NOMO-1 (cell line): ENCODE data around the gene FYN.

ENCODE experiments used
- DNase-seq, 2 experiments: peaks; one replicate each; lab custom pipeline; 2025; ENCODE audit not compliant: unreplicated experiment in 2 of 2; lab: John Stamatoyannopoulos, UW

Gene FYN

DNA sequence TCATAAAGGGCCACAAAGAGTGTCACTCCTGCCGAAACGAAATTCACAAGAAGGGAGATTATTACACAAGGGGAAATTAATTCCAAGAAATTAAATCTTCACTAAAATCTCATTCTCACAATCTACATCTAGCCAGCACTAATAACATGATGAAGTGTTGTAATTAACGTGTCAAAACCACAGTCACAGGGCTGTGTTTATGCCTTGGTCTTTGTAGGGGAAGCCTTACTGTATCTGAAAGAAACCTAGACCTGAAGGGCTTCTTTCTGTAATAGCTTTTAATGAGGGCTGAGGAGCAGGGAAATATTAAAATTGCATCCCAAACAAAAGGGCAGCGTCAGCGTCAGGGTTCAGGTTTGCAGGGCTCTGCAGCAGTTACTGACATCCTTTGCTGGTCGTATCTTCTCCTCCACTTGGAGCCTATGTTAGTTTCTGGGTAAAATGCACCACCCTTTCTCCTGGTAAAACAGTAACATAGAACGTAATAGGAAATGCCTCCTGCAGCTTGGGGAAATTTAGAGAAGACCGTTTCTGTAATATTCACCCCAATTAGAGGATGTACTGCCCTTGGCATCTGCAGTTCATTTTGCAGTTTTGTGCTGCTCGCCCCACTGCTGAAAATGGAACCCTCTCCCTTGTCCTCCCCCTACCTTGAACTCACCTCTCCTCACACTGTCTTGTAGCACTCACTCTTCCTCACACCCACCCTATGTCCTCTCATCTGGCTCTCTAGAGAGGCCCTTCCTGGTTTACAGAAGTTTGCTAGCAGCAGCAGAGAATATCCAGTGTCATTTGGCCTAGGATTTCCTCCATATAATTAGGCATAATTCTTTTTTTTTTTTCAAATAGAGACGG lies 158.6 kb downstream of the FYN start:
- DNase-seq: no peak

GRCh38 chr6:111713811-111714210 lies 159.4 kb downstream of the FYN start:
- no peak for DNase-seq

DNA sequence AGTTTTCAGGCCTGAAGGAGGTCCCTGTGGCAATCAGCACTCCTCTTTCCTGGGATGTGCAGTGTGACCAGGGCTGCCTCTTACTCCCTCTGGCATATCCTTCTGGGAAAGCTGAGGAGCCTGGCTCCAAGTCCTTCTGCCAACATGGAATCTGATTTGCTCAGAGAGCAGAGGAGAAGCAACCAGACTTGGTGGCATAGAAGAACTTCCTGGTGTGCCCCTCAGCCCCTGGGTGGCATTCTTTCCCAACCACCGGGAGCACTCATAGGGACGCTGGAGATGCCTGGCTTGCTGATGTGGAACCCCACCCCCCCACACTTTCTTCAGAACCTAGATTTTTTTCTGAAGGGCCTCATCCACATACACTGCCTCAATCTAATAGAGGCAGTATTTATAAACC lies 160.0 kb downstream of the FYN start:
- no peak for DNase-seq

DNA sequence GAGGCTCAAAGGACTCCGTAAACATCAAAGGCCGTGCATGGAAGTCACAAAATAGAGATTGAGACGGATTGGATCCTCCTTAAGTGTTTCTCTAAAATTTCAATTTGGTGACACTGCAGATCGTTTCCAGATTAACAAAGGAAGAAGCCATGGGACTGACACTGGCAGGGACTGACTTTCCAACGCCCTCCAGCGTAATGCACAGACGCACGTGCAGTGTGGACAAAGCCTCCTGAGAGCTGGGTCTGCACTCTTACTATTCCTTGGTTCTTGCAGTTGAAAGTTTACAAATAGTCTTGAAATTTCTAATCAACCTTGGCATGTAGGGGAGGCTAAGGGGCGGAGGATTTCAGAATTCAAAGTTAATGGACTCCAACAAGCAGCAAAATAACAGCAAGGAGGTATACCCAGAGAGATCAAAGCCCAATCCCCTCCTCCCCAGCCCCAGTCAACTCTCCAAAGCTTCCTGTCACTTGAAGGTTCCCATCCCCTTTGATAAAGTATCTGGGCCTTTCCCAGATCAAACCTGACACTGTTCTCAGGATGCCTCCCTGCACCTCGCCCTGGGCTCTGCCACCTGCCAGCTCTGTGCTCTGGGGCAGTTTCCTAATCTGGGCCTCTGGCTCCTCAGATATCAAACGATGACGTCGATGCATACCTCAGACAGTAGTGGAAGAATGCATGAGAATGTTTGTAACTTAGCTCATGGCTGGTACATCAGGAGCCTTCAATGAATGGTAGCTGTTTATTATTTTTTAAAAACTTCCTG lies 161.1 kb downstream of the FYN start:
- no peak for DNase-seq

DNA sequence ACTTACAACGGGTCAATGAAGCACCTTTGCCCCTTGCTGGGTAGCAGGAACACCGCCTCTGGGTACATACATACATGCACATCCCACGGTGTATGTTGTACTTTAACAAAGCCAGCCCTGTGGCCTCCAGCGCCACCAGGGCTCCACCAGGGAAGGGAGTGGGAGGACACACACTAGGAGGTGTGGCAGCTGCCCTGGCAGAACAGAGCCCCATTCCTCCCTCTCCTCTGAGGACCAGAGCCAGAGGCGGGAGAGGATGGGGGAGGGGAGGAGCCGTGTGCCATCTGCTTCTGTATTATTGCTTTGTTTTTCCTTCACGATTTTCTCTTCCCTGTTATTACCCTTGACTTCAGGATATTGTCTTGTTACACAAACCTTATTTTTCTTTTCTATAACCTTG lies 161.8 kb downstream of the FYN start:
- DNase-seq: no peak

- no peak for DNase-seq
These were observed 162.3 kb downstream of the FYN start for GRCh38 chr6:111710911-111711310.

GRCh38 chr6:111710439-111710838 lies 162.8 kb downstream of the FYN start:
- no peak for DNase-seq

GRCh38 chr6:111709615-111710398 lies 163.4 kb downstream of the FYN start:
- DNase-seq: peak; percentile 50 to 58

DNA sequence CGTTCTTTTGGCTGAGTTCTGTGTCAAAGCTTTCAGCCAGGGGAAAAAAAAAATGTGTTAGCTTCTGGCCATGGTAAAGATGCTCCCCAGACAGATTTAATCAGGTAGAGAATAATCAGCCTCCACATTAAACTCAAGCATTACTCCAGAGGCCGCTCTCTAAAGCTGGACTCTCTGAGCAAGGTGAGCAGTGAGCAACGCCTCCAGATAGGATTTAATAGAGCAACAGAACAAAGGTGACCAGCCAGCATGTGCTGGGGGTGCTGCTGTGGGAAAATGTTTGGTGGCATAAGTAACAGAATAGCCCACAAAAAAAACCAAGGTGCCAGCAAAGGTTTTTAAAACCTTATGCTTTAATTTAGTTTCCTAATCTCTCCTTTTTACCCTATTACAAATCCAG lies 164.1 kb downstream of the FYN start:
- no peak for DNase-seq

- no peak for DNase-seq
These were observed 165.5 kb downstream of the FYN start for GRCh38 chr6:111707773-111708172.

DNA sequence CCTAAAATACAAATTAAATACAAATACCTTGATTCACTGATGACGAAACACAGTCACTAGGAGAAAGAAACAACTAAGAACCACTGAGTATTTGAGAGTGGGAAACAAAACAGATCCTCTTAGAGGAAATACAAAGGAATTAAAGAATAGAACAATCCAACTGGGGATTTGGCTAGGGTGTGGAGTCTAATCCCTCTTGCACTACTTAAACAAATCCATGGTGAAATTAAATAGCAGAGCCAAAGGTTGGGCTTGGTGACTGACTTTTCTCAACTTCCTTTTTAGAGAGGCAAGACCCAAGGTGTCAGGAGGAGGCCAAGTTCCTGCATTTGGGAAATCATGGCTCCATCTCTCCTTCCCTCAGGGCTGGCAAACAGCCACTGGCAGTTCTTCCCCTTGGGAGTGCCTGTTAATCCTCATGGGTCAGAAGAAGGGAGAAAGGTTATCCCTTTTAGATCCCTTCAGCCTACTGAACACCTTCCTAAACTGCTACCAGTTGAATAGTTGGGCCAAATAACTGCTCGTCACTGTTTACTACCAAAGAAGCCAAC lies 166.3 kb downstream of the FYN start:
- no peak for DNase-seq

DNA sequence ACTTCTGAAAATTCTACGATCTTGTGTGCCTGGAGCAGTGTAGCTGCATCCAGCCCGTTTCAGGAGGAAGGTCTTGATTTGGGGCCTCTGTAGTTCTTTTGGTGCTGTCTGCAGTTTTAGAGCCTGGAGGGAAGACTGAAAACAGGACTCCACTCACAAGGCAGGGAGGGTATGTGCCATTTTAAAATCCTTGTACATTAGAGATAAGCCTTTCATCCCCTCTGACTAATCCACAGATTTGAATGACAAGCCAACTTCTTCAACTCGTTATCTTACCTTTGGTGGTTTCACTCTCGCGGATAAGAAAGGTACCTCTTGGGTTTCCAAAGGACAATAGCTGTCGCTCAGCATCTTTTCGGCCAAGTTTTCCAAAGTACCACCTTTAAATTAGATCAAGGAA lies 169.5 kb downstream of the FYN start:
- DNase-seq: no peak

DNA sequence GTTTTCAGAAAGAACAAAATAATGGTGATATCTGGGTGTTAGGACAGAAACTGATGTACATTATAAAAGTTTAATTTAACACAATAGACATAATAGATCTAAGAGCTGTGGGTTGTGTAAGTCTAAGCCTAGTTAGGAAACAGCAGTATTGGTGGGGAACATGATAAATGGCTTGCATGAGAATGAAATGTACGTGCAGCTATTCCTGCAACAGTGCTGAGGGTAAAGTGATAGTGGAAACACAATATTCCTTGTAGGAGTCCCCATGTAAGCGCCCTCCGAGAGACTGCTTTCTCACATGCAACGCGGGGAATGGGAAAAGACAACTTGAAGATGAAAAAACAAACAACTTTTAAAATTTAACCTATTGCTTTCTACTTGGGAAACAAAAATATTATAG lies 171.0 kb downstream of the FYN start:
- no peak for DNase-seq

GRCh38 chr6:111701146-111701545 lies 172.1 kb downstream of the FYN start:
- no peak for DNase-seq

- DNase-seq: no peak
These were observed 173.0 kb downstream of the FYN start for GRCh38 chr6:111700135-111700690.

DNA sequence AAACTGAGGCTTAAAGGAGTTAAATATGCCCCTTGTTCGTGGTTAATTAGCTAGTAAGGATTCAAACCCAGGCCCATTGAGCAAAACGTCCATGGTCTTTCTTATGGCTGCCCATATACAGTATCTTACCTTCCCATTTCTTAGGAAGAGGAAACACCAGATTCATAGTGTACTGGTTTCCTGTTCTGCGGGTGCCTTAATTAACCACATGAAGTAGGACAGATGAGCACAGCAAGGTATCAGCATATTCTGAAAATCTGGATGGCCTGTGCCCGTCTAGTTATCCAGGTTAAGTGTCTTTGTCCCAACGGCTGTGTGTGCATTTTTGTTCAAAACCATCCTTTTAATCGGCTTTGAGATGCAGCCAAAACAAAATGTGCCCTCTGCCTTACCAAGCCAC lies 174.1 kb downstream of the FYN start:
- no peak for DNase-seq

- no peak for DNase-seq
These were observed 176.4 kb downstream of the FYN start for GRCh38 chr6:111696814-111697213.

DNA sequence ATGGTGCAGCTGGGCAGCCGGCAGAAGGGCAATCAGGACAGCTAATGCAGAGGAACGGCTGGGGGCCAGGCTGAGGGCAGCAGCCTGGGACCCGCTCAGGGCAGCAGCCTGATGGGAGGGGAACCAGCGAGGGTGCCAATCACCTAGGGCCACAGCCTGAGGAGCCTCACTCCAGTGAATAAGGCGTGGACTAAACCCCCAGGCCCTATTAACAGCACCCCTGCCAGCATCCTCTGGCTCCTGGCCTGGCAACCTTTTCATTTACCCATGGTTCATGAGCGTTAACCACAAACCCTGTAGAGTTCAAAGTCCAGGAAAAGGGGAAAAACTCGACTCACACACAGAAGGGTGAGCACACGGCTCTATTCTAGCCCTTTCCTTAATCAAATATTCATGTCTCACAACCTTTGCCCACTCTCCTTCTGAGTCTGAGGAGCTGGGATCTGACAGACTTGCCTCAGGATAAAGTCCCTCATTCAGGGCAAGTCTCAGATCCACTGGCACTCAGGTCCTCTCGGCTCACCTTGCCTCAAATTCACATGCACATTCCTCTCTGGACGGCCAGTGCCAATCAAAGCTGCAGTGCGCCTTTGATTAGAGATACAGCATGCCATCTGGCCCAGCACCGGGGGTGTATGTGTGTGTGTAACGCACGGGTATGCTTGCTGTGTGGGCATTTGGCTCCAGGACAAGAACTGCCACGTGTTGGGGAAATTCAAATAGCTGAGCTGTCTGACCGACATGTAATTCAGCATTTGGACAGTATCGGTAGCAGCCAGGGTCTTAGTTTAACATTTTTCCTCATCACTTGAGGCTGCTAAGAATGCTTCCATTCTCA lies 180.7 kb downstream of the FYN start:
- no peak for DNase-seq

DNA sequence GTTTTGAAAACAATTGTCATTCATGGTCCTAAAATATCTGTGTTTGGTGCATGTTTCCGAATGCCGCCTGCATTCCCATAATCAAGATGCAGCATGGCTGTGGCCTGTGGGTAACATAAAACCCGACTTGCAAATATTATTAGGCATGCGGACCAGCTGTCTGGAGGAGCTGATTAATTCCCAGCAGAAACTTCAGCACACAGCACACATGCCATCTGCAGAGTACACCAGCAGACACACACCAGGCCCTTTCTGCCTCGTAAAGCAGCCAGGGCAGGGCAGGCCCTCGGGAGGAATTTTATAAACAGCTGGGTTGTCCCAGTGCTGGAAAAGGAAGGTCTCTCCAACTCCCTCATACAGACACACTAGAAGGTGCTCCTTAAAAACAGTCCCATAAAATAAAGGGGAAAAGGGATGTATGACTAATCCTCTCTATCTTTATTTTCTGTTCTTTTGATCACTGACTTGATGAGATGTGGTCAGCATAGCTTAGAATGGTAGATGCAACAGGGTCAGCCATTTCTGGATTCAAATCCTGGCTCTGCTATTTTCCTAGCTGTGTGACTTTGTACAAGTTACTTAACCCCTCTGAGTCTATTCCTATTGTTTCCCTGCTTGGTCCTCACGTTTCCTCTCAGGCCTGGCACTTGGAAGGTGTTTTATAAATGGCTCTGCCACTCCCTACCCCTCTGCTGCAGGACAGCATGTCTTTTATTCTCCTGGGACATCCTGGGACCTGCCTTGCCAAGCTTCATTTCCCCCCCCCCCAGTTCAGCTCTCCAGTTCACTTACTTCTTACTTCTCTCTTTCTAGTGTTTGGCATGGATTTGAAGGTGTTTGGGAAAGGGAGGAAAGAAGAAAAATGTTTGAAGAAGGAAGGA lies 181.7 kb downstream of the FYN start:
- no peak for DNase-seq
